Peyer's patch (tissue), 4 donors: Measurements from ENCODE around the gene TNFRSF18.

Experiments
- POLR2A ChIP-seq, 2 donors: fragments of 450-650 bp; IDR thresholded peaks; one replicate each; pipeline ENCODE4 v1.5.1; 2017; ENCODE audit warnings: antibody characterized with exemption in 2 of 2, mild to moderate bottlenecking in 2 of 2, moderate library complexity in 2 of 2
- TF ChIP-seq, protein P1 (sequence below), 6 experiments: fragments of 450-650 bp in 4 of 6; fragments of 200-600 bp in 2 of 6; sonication (generic) in 1 of 6; IDR thresholded peaks; one replicate each; pipeline ENCODE4 v1.5.1; 2017 to 2019; ENCODE audit warnings: antibody characterized with exemption in 6 of 6, mild to moderate bottlenecking in 3 of 6, moderate library complexity in 1 of 6

DNA sequence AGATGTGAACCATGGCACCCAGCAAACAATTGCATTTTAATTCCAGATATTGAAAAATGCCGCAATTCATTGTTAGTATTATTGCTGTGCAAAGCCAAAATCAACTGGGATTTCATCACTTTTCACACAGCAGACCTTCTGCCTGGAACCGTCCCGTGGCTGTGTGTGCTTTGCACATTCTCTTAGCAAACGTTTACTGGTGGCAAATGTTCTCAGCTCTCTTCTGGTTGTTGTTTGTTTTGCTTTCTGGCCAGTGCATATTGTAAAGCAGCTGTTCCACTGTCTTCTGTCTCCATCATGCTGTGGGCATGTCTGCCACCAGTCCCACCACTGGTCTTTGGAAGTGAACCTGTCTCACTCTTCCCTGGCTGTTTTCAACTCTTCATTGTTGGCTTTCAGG, 52.5 kb downstream of the TNFRSF18 start:
- TF ChIP-seq, protein P1, sequence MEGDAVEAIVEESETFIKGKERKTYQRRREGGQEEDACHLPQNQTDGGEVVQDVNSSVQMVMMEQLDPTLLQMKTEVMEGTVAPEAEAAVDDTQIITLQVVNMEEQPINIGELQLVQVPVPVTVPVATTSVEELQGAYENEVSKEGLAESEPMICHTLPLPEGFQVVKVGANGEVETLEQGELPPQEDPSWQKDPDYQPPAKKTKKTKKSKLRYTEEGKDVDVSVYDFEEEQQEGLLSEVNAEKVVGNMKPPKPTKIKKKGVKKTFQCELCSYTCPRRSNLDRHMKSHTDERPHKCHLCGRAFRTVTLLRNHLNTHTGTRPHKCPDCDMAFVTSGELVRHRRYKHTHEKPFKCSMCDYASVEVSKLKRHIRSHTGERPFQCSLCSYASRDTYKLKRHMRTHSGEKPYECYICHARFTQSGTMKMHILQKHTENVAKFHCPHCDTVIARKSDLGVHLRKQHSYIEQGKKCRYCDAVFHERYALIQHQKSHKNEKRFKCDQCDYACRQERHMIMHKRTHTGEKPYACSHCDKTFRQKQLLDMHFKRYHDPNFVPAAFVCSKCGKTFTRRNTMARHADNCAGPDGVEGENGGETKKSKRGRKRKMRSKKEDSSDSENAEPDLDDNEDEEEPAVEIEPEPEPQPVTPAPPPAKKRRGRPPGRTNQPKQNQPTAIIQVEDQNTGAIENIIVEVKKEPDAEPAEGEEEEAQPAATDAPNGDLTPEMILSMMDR (IDR thresholded peaks at IDR 0.05) = no peak
- no peak for TF ChIP-seq POLR2A (IDR thresholded peaks at IDR 0.05)
